Hypothalamus (tissue), 51 donors: ENCODE measurements around the gene TEX36.
"Not testable (repeated sequence)": the region's sequence is repeated elsewhere in the genome, so short reads cannot be mapped to it uniquely, and the experiment has no call there.

Experiments
- DNase-seq, 51 donors: peaks; one replicate each; lab custom pipeline; 2025; lab: John Stamatoyannopoulos, UW

Gene TEX36

GRCh38 chr10:125637496-125637895, 45.5 kb downstream of the TEX36 start:
- DNase-seq: no peak

- DNase-seq: no peak
These were observed 48.4 kb downstream of the TEX36 start for GRCh38 chr10:125634606-125635005.

- no peak for DNase-seq
These were observed 49.4 kb downstream of the TEX36 start for GRCh38 chr10:125633517-125633999.

GRCh38 chr10:125631806-125632205, 51.2 kb downstream of the TEX36 start:
- no peak for DNase-seq

GRCh38 chr10:125629758-125630376, 53.1 kb downstream of the TEX36 start:
- no peak for DNase-seq

GRCh38 chr10:125628104-125629049, 54.6 kb downstream of the TEX36 start:
- no peak for DNase-seq

- DNase-seq: no peak
These were observed 55.3 kb downstream of the TEX36 start for GRCh38 chr10:125627646-125628045.

- DNase-seq: no peak
These were observed 56.3 kb downstream of the TEX36 start for GRCh38 chr10:125626671-125627070.

- DNase-seq: no peak
These were observed 57.4 kb downstream of the TEX36 start for GRCh38 chr10:125625586-125625985.

- DNase-seq: no peak
These were observed 58.2 kb downstream of the TEX36 start for GRCh38 chr10:125624800-125625199.

GRCh38 chr10:125621052-125621451, 61.9 kb downstream of the TEX36 start:
- no peak for DNase-seq

GRCh38 chr10:125620401-125620800, 62.6 kb downstream of the TEX36 start:
- no peak for DNase-seq

- DNase-seq: not testable (repeated sequence)
These were observed 69.9 kb downstream of the TEX36 start for GRCh38 chr10:125613062-125613461.

GRCh38 chr10:125611756-125612155, 71.2 kb downstream of the TEX36 start:
- DNase-seq: no peak

- no peak for DNase-seq
These were observed 71.7 kb downstream of the TEX36 start for GRCh38 chr10:125611216-125611615.

- no peak for DNase-seq
These were observed 73.1 kb downstream of the TEX36 start for GRCh38 chr10:125609859-125610258.

- no peak for DNase-seq
These were observed 74.5 kb downstream of the TEX36 start for GRCh38 chr10:125608474-125608873.

- no peak for DNase-seq
These were observed 75.2 kb downstream of the TEX36 start for GRCh38 chr10:125607689-125608290.

- no peak for DNase-seq
These were observed 76.5 kb downstream of the TEX36 start for GRCh38 chr10:125606414-125607010.
